ENCODE measurements around the gene LPP. TPM values are rescaled to one million over a fixed set of nuclear protein-coding genes. Genes with fewer than 3 reads are reported as not detected.

Gene LPP
- total RNA-seq, 1 experiment from 2014 or later, result 20.4 TPM

DNA sequence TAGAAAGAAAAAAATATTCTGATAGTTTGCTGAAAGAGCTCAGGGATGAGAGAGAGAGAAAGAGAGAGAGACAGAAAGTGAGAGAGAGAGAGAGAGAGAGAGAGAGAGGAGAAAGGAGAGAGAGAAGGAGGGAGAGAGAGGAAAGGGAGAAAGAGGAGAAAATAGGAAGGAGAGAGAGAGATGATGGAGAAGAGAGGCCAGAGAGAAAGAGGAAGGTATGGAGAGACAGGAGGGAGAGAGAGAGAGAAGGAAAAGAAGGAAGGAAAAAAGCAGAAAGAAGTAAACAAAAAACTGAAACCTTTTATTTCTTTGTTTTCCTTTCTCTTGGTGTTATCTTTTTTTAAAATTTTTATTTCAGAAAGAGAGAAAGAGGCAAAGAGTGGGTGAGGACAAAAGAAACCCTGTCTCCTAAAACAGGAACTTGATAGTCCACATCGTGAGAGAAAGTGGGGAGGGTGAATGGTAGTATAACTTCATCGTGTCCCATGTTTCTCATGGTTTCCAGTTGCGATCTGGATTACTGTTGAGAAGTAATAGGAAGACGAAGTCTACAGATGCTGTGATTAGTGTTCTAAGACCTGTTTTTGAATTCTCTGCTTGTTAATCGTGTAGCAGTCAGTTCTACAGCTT, 279.7 kb downstream of the LPP start:
- Histone ChIP-seq H3K9ac (ENCODE audit: low read length) (no peak overlapping the region), H3K36me3 (ENCODE audit: low read depth, low read length) (no peaks in the 10 kb centered on the region), H3K4me3 (ENCODE audit: low read length) (no peak overlapping the region), H3K9me2 (replicated peaks; ENCODE audit: low read length) (no peaks in the 10 kb centered on the region), H3K9me3 (ENCODE audit: low read length) (no peaks in the 10 kb centered on the region), H3K4me2 (ENCODE audit: low read length) (no peak overlapping the region), H3K4me1 (ENCODE audit: insufficient read depth, low read length) (peaks cover 41% of the 10 kb centered on the region), H3K27ac (ENCODE audit: low read length) (no peak overlapping the region), H3F3A (ENCODE audit: low read length, unreplicated experiment) (no peaks in the 10 kb centered on the region), H3K27me3 (ENCODE audit: low read length) (no peaks in the 10 kb centered on the region), H3K79me2 (ENCODE audit: low read length) (no peaks in the 10 kb centered on the region), H2AFZ (ENCODE audit: low read length) (no peak overlapping the region), H4K20me1 (ENCODE audit: low read length) (no peaks in the 10 kb centered on the region)
- no peak for TF ChIP-seq EZH2phosphoT487 (IDR thresholded peaks at IDR 0.05; ENCODE audit: borderline replicate concordance, low read length)
- TF ChIP-seq EZH2 (IDR thresholded peaks at IDR 0.05; ENCODE audit: low read length, unreplicated experiment), result no peak
- TF ChIP-seq, protein P1, sequence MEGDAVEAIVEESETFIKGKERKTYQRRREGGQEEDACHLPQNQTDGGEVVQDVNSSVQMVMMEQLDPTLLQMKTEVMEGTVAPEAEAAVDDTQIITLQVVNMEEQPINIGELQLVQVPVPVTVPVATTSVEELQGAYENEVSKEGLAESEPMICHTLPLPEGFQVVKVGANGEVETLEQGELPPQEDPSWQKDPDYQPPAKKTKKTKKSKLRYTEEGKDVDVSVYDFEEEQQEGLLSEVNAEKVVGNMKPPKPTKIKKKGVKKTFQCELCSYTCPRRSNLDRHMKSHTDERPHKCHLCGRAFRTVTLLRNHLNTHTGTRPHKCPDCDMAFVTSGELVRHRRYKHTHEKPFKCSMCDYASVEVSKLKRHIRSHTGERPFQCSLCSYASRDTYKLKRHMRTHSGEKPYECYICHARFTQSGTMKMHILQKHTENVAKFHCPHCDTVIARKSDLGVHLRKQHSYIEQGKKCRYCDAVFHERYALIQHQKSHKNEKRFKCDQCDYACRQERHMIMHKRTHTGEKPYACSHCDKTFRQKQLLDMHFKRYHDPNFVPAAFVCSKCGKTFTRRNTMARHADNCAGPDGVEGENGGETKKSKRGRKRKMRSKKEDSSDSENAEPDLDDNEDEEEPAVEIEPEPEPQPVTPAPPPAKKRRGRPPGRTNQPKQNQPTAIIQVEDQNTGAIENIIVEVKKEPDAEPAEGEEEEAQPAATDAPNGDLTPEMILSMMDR (conservative IDR thresholded peaks at IDR 0.05; ENCODE audit: low read depth, low read length), result no peak
- ChIA-PET CTCF (no interaction called here), POLR2A (ENCODE audit: unreplicated experiment) (no interaction called here)
- intact Hi-C loops (cut with micrococcal nuclease), result no loop called here
- BruUV-seq (replicated peaks), result no TSS peak
- DNase-seq (no peak), ATAC-seq (no peak)

DNA sequence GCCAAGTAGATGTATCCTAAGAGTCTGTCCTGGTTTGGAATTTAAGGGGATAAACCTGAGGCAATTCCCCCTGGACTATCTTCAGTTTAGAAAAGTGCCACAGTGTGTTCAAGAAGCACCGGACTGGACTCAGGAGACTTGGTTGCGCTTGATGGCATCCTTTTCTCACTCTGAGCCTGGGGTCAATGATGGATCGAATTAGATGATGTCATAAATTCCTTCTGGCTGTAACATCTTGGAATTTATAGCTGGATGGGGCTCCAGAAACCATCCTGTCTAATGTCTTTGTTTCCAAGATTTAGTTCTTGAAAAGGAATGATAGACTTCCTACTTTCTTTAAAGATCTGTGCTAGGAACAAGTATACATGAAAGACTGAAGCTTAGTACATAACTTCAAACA, 280.6 kb downstream of the LPP start:
- DNase-seq, result no peak
- no peak overlapping the region for H3K4me3 ChIP-seq (ENCODE audit: low read length)
- no TSS peak for BruUV-seq (replicated peaks)
- no peaks in the 10 kb centered on the region for H3K36me3 ChIP-seq (ENCODE audit: low read depth, low read length)
- intact Hi-C loops (cut with micrococcal nuclease), result no loop called here
- no peaks in the 10 kb centered on the region for H3K79me2 ChIP-seq (ENCODE audit: low read length)
- H2AFZ ChIP-seq (ENCODE audit: low read length), result no peak overlapping the region
- CTCF ChIA-PET, result no interaction called here
- H3F3A ChIP-seq (ENCODE audit: low read length, unreplicated experiment), result no peaks in the 10 kb centered on the region
- peaks cover 48% of the 10 kb centered on the region for H3K4me1 ChIP-seq (ENCODE audit: insufficient read depth, low read length)
- no peaks in the 10 kb centered on the region for H3K9me2 ChIP-seq (replicated peaks; ENCODE audit: low read length)
- POLR2A ChIA-PET (ENCODE audit: unreplicated experiment), result no interaction called here
- ATAC-seq, result no peak
- H4K20me1 ChIP-seq (ENCODE audit: low read length), result no peaks in the 10 kb centered on the region
- H3K27ac ChIP-seq (ENCODE audit: low read length), result no peak overlapping the region
- TF ChIP-seq EZH2phosphoT487 (IDR thresholded peaks at IDR 0.05; ENCODE audit: borderline replicate concordance, low read length) (no peak), EZH2 (IDR thresholded peaks at IDR 0.05; ENCODE audit: low read length, unreplicated experiment) (no peak)
- TF ChIP-seq, protein P1 (conservative IDR thresholded peaks at IDR 0.05; ENCODE audit: low read depth, low read length), result no peak
- H3K9ac ChIP-seq (ENCODE audit: low read length), result no peak overlapping the region
- H3K9me3 ChIP-seq (ENCODE audit: low read length), result no peaks in the 10 kb centered on the region
- H3K27me3 ChIP-seq (ENCODE audit: low read length), result no peaks in the 10 kb centered on the region
- no peak overlapping the region for H3K4me2 ChIP-seq (ENCODE audit: low read length)

DNA sequence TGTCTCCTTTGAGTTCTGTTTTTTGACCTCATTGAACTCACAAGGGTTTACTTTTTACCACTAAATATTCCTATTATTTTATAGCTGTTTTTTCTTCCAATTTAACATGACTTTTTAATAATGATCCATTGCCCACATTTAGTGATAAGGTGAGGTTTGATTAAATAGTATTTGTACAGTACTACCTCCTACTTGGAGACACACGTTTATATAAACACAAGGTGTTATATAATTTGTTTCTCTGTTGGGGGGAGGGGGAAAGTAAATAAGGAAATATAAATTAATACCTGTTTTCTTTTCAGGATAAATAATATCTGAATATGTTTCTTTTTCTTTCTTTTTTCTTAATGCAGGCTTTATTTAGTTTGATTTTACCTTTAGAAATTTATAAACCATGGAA, 281.3 kb downstream of the LPP start:
- POLR2A ChIA-PET (ENCODE audit: unreplicated experiment), result no interaction called here

More for the DNA sequence above, 281.3 kb downstream of the LPP start:
- Histone ChIP-seq H3F3A (ENCODE audit: low read length, unreplicated experiment) (no peaks in the 10 kb centered on the region), H4K20me1 (ENCODE audit: low read length) (no peaks in the 10 kb centered on the region), H3K79me2 (ENCODE audit: low read length) (no peaks in the 10 kb centered on the region), H3K9ac (ENCODE audit: low read length) (no peak overlapping the region), H3K27me3 (ENCODE audit: low read length) (no peaks in the 10 kb centered on the region), H3K4me3 (ENCODE audit: low read length) (no peak overlapping the region), H3K9me2 (replicated peaks; ENCODE audit: low read length) (no peaks in the 10 kb centered on the region), H3K9me3 (ENCODE audit: low read length) (no peaks in the 10 kb centered on the region), H3K4me2 (ENCODE audit: low read length) (no peak overlapping the region), H3K4me1 (ENCODE audit: insufficient read depth, low read length) (peaks cover 48% of the 10 kb centered on the region), H2AFZ (ENCODE audit: low read length) (no peak overlapping the region), H3K27ac (ENCODE audit: low read length) (no peak overlapping the region), H3K36me3 (ENCODE audit: low read depth, low read length) (no peaks in the 10 kb centered on the region)
- no peak for TF ChIP-seq EZH2 (IDR thresholded peaks at IDR 0.05; ENCODE audit: low read length, unreplicated experiment)
- TF ChIP-seq EZH2phosphoT487 (IDR thresholded peaks at IDR 0.05; ENCODE audit: borderline replicate concordance, low read length), result no peak
- TF ChIP-seq, protein P1 (conservative IDR thresholded peaks at IDR 0.05; ENCODE audit: low read depth, low read length), result no peak
- intact Hi-C loops (cut with micrococcal nuclease), result no loop called here
- BruUV-seq (replicated peaks), result no TSS peak
- no peak for DNase-seq
- no peak for ATAC-seq
- CTCF ChIA-PET, result no interaction called here

Data from PC-3 (cell line).